H9 (cell line): Measurements from ENCODE around the gene LRRFIP2. TPM values are rescaled to one million over a fixed set of nuclear protein-coding genes. Genes with fewer than 3 reads are reported as not detected.

Experiments used
- DNase-seq: peaks from one replicate; pipeline ENCODE4 v3.0.0-alpha.2; 2017
- H2AFZ ChIP-seq: one replicate; pipeline ENCODE4 v1.6.1; 2013; ENCODE audit warnings: mild to moderate bottlenecking, low read length, control low read depth, moderate library complexity
- H2AK5ac ChIP-seq: 2 replicates; pipeline ENCODE4 v1.6.1; 2013; ENCODE audit warnings: low read length, control low read depth, mixed read lengths; ENCODE audit not compliant: insufficient read length
- H2BK120ac ChIP-seq: one replicate; pipeline ENCODE4 v1.6.1; 2013; ENCODE audit warnings: low read depth, mild to moderate bottlenecking, low read length, control low read depth, inconsistent platforms; ENCODE audit not compliant: poor library complexity, severe bottlenecking
- H2BK12ac ChIP-seq: 2 replicates; pipeline ENCODE4 v1.6.1; 2013; ENCODE audit warnings: low read length, control low read depth, mixed read lengths, low read depth; ENCODE audit not compliant: insufficient read length
- H2BK15ac ChIP-seq: 2 replicates; pipeline ENCODE4 v1.6.1; 2013; ENCODE audit warnings: low read depth, low read length, control low read depth
- H2BK20ac ChIP-seq: one replicate; pipeline ENCODE4 v1.6.1; 2013; ENCODE audit warnings: low read depth, mild to moderate bottlenecking, low read length, control low read depth, inconsistent platforms; ENCODE audit not compliant: poor library complexity, severe bottlenecking
- H2BK5ac ChIP-seq: 2 replicates; pipeline ENCODE4 v1.6.1; 2013; ENCODE audit warnings: low read length, control low read depth, mixed read lengths; ENCODE audit not compliant: insufficient read length
- H3K14ac ChIP-seq: 2 replicates; pipeline ENCODE4 v1.6.1; 2013; ENCODE audit warnings: low read length, control low read depth; ENCODE audit not compliant: insufficient read depth
- H3K18ac ChIP-seq: 2 replicates; pipeline ENCODE4 v1.6.1; 2013; ENCODE audit warnings: low read depth, mild to moderate bottlenecking, mixed read lengths, low read length, control low read depth; ENCODE audit not compliant: insufficient read length
- H3K23ac ChIP-seq: 2 replicates; pipeline ENCODE4 v1.6.1; 2013; ENCODE audit warnings: low read length, control low read depth, mixed read lengths, low read depth; ENCODE audit not compliant: insufficient read length
- H3K23me2 ChIP-seq: 2 replicates; pipeline ENCODE4 v1.6.1; 2013; ENCODE audit warnings: low read depth, mild to moderate bottlenecking, mixed read lengths, low read length, control low read depth; ENCODE audit not compliant: insufficient read length, poor library complexity, severe bottlenecking
- H3K27ac ChIP-seq: 2 replicates; pipeline ENCODE4 v1.5.1; 2013; ENCODE audit warnings: low read length, control low read depth, mixed read lengths, low read depth; ENCODE audit not compliant: insufficient read length
- H3K27me3 ChIP-seq: 2 replicates; pipeline ENCODE4 v1.6.1; 2013; ENCODE audit warnings: low read length, control low read depth, inconsistent platforms; ENCODE audit not compliant: insufficient read depth
- H3K4ac ChIP-seq: 2 replicates; pipeline ENCODE4 v1.6.1; 2013; ENCODE audit warnings: low read depth, mild to moderate bottlenecking, control low read depth, inconsistent platforms, low read length, moderate library complexity
- H3K4me1 ChIP-seq: 2 replicates; pipeline ENCODE4 v1.6.1; 2013; ENCODE audit warnings: low read length, control low read depth, inconsistent platforms; ENCODE audit not compliant: insufficient read depth
- H3K4me2 ChIP-seq: 2 replicates; pipeline ENCODE4 v1.6.1; 2013; ENCODE audit warnings: low read length, control low read depth, mixed read lengths; ENCODE audit not compliant: insufficient read length, insufficient read depth
- H3K56ac ChIP-seq: 2 replicates; pipeline ENCODE4 v1.6.1; 2013; ENCODE audit warnings: low read depth, mild to moderate bottlenecking, mixed read lengths, low read length, control low read depth; ENCODE audit not compliant: insufficient read length
- H3K79me1 ChIP-seq: 2 replicates; pipeline ENCODE4 v1.6.1; 2013; ENCODE audit warnings: low read depth, mild to moderate bottlenecking, moderate library complexity, low read length, control low read depth, inconsistent platforms; ENCODE audit not compliant: insufficient read depth, poor library complexity, severe bottlenecking
- H3K79me2 ChIP-seq: 2 replicates; pipeline ENCODE4 v1.6.1; 2013; ENCODE audit warnings: low read length, control low read depth, inconsistent platforms; ENCODE audit not compliant: insufficient read depth
- H3K9ac ChIP-seq: 2 replicates; pipeline ENCODE4 v1.6.1; 2013; ENCODE audit warnings: low read length, control low read depth, mixed read lengths; ENCODE audit not compliant: insufficient read length; ENCODE audit errors: extremely low read depth
- H3K9me3 ChIP-seq: one replicate; pipeline ENCODE4 v1.6.1; 2013; ENCODE audit warnings: low read depth, low read length, inconsistent platforms; ENCODE audit not compliant: control insufficient read depth
- H3T11ph ChIP-seq: one replicate; pipeline ENCODE4 v1.6.1; 2013; ENCODE audit warnings: mild to moderate bottlenecking, low read length, control low read depth, inconsistent platforms
- H4K20me1 ChIP-seq: one replicate; pipeline ENCODE4 v1.6.1; 2013; ENCODE audit not compliant: control insufficient read depth, insufficient read length, insufficient read depth
- H4K5ac ChIP-seq: 2 replicates; pipeline ENCODE4 v1.6.1; 2013; ENCODE audit warnings: low read depth, mild to moderate bottlenecking, mixed read lengths, low read length, control low read depth; ENCODE audit not compliant: insufficient read length
- H4K8ac ChIP-seq: replicated peaks from 2 replicates; pipeline ENCODE4 v1.6.1; 2013; ENCODE audit warnings: low read length, control low read depth, mixed read lengths, low read depth; ENCODE audit not compliant: insufficient read length
- H4K91ac ChIP-seq: 2 replicates; pipeline ENCODE4 v1.6.1; 2013; ENCODE audit warnings: low read depth, mild to moderate bottlenecking, moderate library complexity, mixed read lengths, low read length, control low read depth; ENCODE audit not compliant: insufficient read length
- H3K27ac Mint-ChIP-seq, 3 experiments: 2 replicates in 2 of 3; 3 replicates in 1 of 3; pipeline ENCODE4 v1.8.0; 2020 to 2021; ENCODE audit warnings: mixed read lengths in 3 of 3, mild to moderate bottlenecking in 1 of 3, moderate library complexity in 1 of 3
- H3K27me3 Mint-ChIP-seq: 2 replicates; pipeline ENCODE4 v1.8.0; 2021; ENCODE audit warnings: low read depth, mild to moderate bottlenecking, moderate library complexity, mixed read lengths
- H3K36me3 Mint-ChIP-seq, 3 experiments: 2 replicates in 2 of 3; 3 replicates in 1 of 3; pipeline ENCODE4 v1.8.0; 2020 to 2021; ENCODE audit warnings: low read depth in 3 of 3, mixed read lengths in 3 of 3; ENCODE audit not compliant: insufficient read depth in 1 of 3
- H3K4me1 Mint-ChIP-seq, 2 experiments: 2 replicates each; pipeline ENCODE4 v1.8.0; 2020; ENCODE audit warnings: mixed read lengths in 2 of 2
- H3K4me3 Mint-ChIP-seq, 2 experiments: 2 replicates in 1 of 2; 3 replicates in 1 of 2; pipeline ENCODE4 v1.8.0; 2020 to 2021; ENCODE audit warnings: mild to moderate bottlenecking in 2 of 2, mixed read lengths in 2 of 2, moderate library complexity in 1 of 2
- H3K9me3 Mint-ChIP-seq, 2 experiments: 2 replicates in 1 of 2; 3 replicates in 1 of 2; pipeline ENCODE4 v1.8.0; 2020; ENCODE audit warnings: mild to moderate bottlenecking in 2 of 2, mixed read lengths in 2 of 2, moderate library complexity in 1 of 2
- CTCF ChIP-seq: fragments of 200-600 bp; sonication (generic); conservative IDR thresholded peaks from 3 replicates; pipeline ENCODE4 v1.8.0; 2021; ENCODE audit warnings: antibody characterized with exemption, mild to moderate bottlenecking
- WGBS: extraction: QIAGEN DNeasy Blood & Tissue Kit; methylation state at CpG from one replicate; pipeline ENCODE4 v1.1.7; 2013; ENCODE audit warnings: missing lambda C conversion rate, low lambda C conversion rate, mixed read lengths; ENCODE audit not compliant: insufficient read length; ENCODE audit errors: extremely low coverage; 5-methylcytosine and 5-hydroxymethylcytosine counted together
- total RNA-seq: library from RNA; stranded (reverse); gene quantifications from 2 replicates; pipeline ENCODE4 v1.2.1, GENCODE V29; 2021

LRRFIP2 gene
- total RNA-seq, 1 experiment from 2014 or later = 30.7 TPM

GRCh38 chr3:37140899-37141541 lies 33.4 kb downstream of the LRRFIP2 start:
- Histone ChIP-seq H3K9me3 (no peaks in the 10 kb centered on the region), H3K23me2 (no peaks in the 10 kb centered on the region), H3K9ac (no peak overlapping the region), H4K5ac (no peak overlapping the region), H2BK20ac (no peak overlapping the region), H3K4ac (no peak overlapping the region), H2BK120ac (no peak overlapping the region), H3K14ac (no peak overlapping the region), H4K20me1 (no peaks in the 10 kb centered on the region), H3K4me2 (no peak overlapping the region), H3K27ac (no peak overlapping the region), H4K91ac (no peak overlapping the region), H2AK5ac (no peak overlapping the region), H3K79me2 (no peaks in the 10 kb centered on the region), H3K79me1 (peaks cover 3% of the 10 kb centered on the region), H2BK12ac (no peak overlapping the region), H4K8ac (no peak overlapping the region), H2BK5ac (no peak overlapping the region), H3K23ac (no peak overlapping the region), H3K4me1 (no peaks in the 10 kb centered on the region), H3K56ac (no peak overlapping the region), H2AFZ (no peak overlapping the region), H3K27me3 (no peaks in the 10 kb centered on the region), H3T11ph (no peak overlapping the region), H2BK15ac (no peak overlapping the region), H3K18ac (no peak overlapping the region)
- no peak for TF ChIP-seq CTCF
- Mint-ChIP-seq H3K4me1 (no peaks in the 10 kb centered on the region; a peak in 1 of 4 replicates), H3K4me3 (no peak overlapping the region), H3K27me3 (no peaks in the 10 kb centered on the region), H3K27ac (no peak overlapping the region), H3K36me3 (peaks cover 9 to 17% (median 15%) of the 10 kb centered on the region in 3 experiments; a peak in 6 of 7 replicates), H3K9me3 (no peaks in the 10 kb centered on the region)
- WGBS = no CpG with 5 or more reads among the region's 3 CpGs
- no peak for DNase-seq
